Panc1 (cell line): ENCODE data around the gene IRF7. TPM values are rescaled to one million over a fixed set of nuclear protein-coding genes. Genes with fewer than 3 reads are reported as not detected.
"Not testable (repeated sequence)": the region's sequence is repeated elsewhere in the genome, so short reads cannot be mapped to it uniquely, and the experiment has no call there.

ENCODE experiments used
- ATAC-seq: fragments of 200-7000 bp; cut with Tn5 transposase; 2 replicates; pipeline ENCODE4 v1.9.1; 2020; ENCODE audit warnings: mild to moderate bottlenecking, moderate library complexity
- BruUV-seq: library from RNA; stranded (reverse); fragments of 400-500 nt; replicated peaks from 2 replicates; lab custom pipeline; 2021; lab: Mats Ljungman, UMichigan
- CTCF ChIA-PET: fragments of 300-600 bp; sonication (Branson Sonifier 250); formaldehyde crosslinking; loops from one replicate; lab custom pipeline; 2022; ENCODE audit warnings: antibody characterized with exemption; lab: Charles Lee
- POLR2A ChIA-PET: fragments of 300-600 bp; sonication (Branson Sonifier 250); formaldehyde crosslinking; loops from one replicate; lab custom pipeline; 2022; ENCODE audit warnings: antibody characterized with exemption; lab: Charles Lee
- DNase-seq: peaks from one replicate; pipeline ENCODE4 v3.0.0-alpha.2; 2010; ENCODE audit warnings: low read depth, low spot score
- H3K27ac ChIP-seq: 2 replicates; pipeline ENCODE4 v1.5.1; 2011; ENCODE audit warnings: mild to moderate bottlenecking, low read length, inconsistent platforms
- H3K27me3 ChIP-seq: fragments of 200-500 bp; sonication (Bioruptor generic); 2 replicates; pipeline ENCODE4 v1.6.0; 2014; ENCODE audit warnings: low read length, inconsistent platforms; ENCODE audit not compliant: control insufficient read depth, insufficient read depth
- H3K36me3 ChIP-seq: fragments of 200-500 bp; sonication (Bioruptor generic); 2 replicates; pipeline ENCODE4 v1.5.1; 2014; ENCODE audit warnings: inconsistent platforms, mild to moderate bottlenecking, low read length, moderate library complexity; ENCODE audit not compliant: control insufficient read depth, insufficient read depth
- H3K4me1 ChIP-seq: 2 replicates; pipeline ENCODE4 v1.5.1; 2011; ENCODE audit warnings: inconsistent platforms, mild to moderate bottlenecking, low read length, moderate library complexity; ENCODE audit not compliant: control insufficient read depth, insufficient read depth
- H3K4me3 ChIP-seq, 2 experiments: 2 replicates each; pipeline ENCODE4 v1.5.1; 2011 to 2012; ENCODE audit warnings: low read depth in 2 of 2, low read length in 2 of 2, mild to moderate bottlenecking in 2 of 2, inconsistent platforms in 1 of 2, moderate library complexity in 1 of 2
- H3K9me3 ChIP-seq: fragments of 200-500 bp; sonication (Bioruptor generic); 2 replicates; pipeline ENCODE4 v1.5.1; 2014; ENCODE audit warnings: low read depth, mild to moderate bottlenecking, inconsistent platforms, low read length, moderate library complexity; ENCODE audit not compliant: control insufficient read depth, insufficient read depth
- CTCF ChIP-seq: fragments of 450-650 bp; IDR thresholded peaks from 2 replicates; pipeline ENCODE4 v1.5.1; 2017; ENCODE audit warnings: mild to moderate bottlenecking
- POLR2AphosphoS5 ChIP-seq: IDR thresholded peaks from 2 replicates; pipeline ENCODE4 v1.6.1; 2012; ENCODE audit warnings: mild to moderate bottlenecking, low read depth, low read length, moderate library complexity
- REST ChIP-seq, 2 experiments: IDR thresholded peaks; 2 replicates each; pipeline ENCODE4 v1.6.1; 2011 to 2012; ENCODE audit warnings: low read depth in 2 of 2, control low read depth in 1 of 2, low read length in 1 of 2, mild to moderate bottlenecking in 1 of 2, moderate library complexity in 1 of 2; ENCODE audit not compliant: insufficient read depth in 1 of 2
- SIN3A ChIP-seq: IDR thresholded peaks from 2 replicates; pipeline ENCODE4 v1.6.1; 2012; ENCODE audit warnings: low read depth, mild to moderate bottlenecking, low read length, moderate library complexity, borderline replicate concordance; ENCODE audit not compliant: insufficient read depth
- TCF7L2 ChIP-seq: IDR thresholded peaks from 2 replicates; pipeline ENCODE4 v1.6.1; 2011; ENCODE audit warnings: mild to moderate bottlenecking, low read depth, low read length, inconsistent platforms
- in situ Hi-C: cut with HindIII; loops from 2 replicates; pipeline ENCODE4 v1.10.0; 2016; ENCODE audit warnings: low sequenced_read_pairs, low pct_unique_long_range_greater_than_20kb
- intact Hi-C: fragments of 100-400 bp; cut with micrococcal nuclease; formaldehyde crosslinking; loops from one replicate; pipeline ENCODE4 v1.10.0; 2022; ENCODE audit not compliant: unreplicated experiment
- total RNA-seq: library from RNA; stranded (reverse); gene quantifications from one replicate; pipeline ENCODE4 v1.2.1, GENCODE V29; 2021; ENCODE audit not compliant: unreplicated experiment

The IRF7 gene
- total RNA-seq, 1 experiment from 2014 or later = 23.9 TPM

- TF ChIP-seq TCF7L2 = 0 out of 2 replicates have a peak, but pooled peaks have one; percentile 21
- POLR2A ChIA-PET, H3K27ac ChIP-seq, DNase-seq, in situ Hi-C loops, H3K9me3 ChIP-seq, CTCF ChIA-PET, H3K27me3 ChIP-seq, ATAC-seq, intact Hi-C loops, H3K36me3 ChIP-seq: not testable (repeated sequence)
- Histone ChIP-seq H3K4me3 (peak overlapping the region in 1 of 2 experiments; percentile 83; a peak in 1 of 4 replicates), H3K4me1 (peaks cover 32% of the 10 kb centered on the region)
- BruUV-seq = TSS peak; percentile 83
These were observed 41.6 kb downstream of the IRF7 start for GRCh38 chr11:574031-574570.

DNA sequence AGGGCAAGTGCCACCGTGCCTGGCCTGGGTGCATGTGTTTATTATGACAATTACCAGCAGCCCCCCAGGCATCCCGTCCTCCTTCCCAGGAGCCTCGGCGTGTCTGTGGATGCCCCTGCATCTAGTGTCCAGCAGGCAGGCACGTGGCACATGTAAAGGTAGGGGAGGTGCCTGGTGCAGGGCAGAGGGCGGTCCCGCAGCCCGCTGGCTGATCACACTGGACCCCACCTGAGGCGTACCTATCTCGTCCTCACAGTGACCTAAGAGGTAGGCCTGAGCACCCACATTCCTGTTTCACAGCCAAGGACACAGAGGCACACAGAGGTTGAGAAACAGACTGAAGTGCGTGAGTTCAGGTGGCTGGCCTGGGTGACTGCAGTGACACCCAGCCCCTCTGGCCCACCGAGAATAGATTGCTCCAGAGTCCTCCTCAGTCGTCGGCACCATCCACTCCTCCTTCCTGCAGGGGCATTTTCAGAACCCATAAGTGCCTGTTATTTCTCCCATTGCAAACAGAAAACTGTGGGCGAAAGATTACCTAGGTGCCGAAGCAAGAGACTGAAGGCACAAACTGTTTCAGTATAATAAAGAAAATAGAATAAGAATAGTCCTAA, 42.5 kb downstream of the IRF7 start:
- ChIA-PET POLR2A (no interaction called here), CTCF (no interaction called here)
- intact Hi-C loops = no loop called here
- no peak overlapping the region for H3K4me3 ChIP-seq
- H3K4me1 ChIP-seq = peaks cover 31% of the 10 kb centered on the region
- no peaks in the 10 kb centered on the region for H3K27me3 ChIP-seq
- TF ChIP-seq REST (IDR thresholded peaks at IDR 0.05; ENCODE audit: insufficient read depth in 1 of 2, low read depth in 2 of 2, low read length in 1 of 2) = no peak
- no peak for TF ChIP-seq CTCF
- TF ChIP-seq POLR2AphosphoS5 = no peak
- TF ChIP-seq SIN3A = no peak
- TF ChIP-seq TCF7L2 = no peak
- no peak overlapping the region for H3K27ac ChIP-seq
- in situ Hi-C loops = no loop called here
- H3K9me3 ChIP-seq = no peaks in the 10 kb centered on the region
- DNase-seq (no peak), ATAC-seq (no peak)
- BruUV-seq = no TSS peak
- peaks cover 6% of the 10 kb centered on the region; the same call in 1 of the 2 replicates for H3K36me3 ChIP-seq

- Histone ChIP-seq H3K27me3 (no peaks in the 10 kb centered on the region), H3K4me1 (peaks cover 34% of the 10 kb centered on the region), H3K4me3 (no peak overlapping the region), H3K9me3 (no peaks in the 10 kb centered on the region), H3K36me3 (no peaks in the 10 kb centered on the region; the same call in 1 of the 2 replicates), H3K27ac (no peak overlapping the region)
- ATAC-seq = no peak
- intact Hi-C loops = no loop called here
- TF ChIP-seq SIN3A (no peak), CTCF (no peak), REST (IDR thresholded peaks at IDR 0.05; ENCODE audit: insufficient read depth in 1 of 2, low read depth in 2 of 2, low read length in 1 of 2) (no peak), TCF7L2 (no peak), POLR2AphosphoS5 (no peak)
- ChIA-PET CTCF (no interaction called here), POLR2A (no interaction called here)
- DNase-seq = no peak
- in situ Hi-C loops = no loop called here
- BruUV-seq = no TSS peak
These were observed 44.0 kb downstream of the IRF7 start for GRCh38 chr11:571802-572185.
